ENCODE data around the gene RBM19.

DNA sequence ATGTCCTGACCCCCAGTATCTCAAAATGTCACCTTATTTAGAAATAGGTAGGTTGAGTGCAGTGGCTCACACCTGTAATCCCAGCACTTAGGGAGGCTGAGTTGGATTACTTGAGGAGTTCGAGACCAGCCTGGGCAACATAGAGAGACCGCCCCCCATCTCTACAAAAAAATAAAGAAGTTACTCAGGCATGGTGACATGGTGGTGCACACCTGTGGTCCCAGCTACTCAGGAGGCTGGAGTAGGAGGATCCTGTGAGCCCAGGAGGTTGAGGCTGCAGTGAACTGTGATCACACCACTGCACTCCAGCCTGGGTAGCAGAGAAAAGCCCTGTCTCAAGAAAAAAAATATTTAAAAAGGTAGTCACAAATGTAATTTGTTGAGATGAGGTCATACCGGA, 27.9 kb upstream of the RBM19 start:
- TF ChIP-seq, protein P1, sequence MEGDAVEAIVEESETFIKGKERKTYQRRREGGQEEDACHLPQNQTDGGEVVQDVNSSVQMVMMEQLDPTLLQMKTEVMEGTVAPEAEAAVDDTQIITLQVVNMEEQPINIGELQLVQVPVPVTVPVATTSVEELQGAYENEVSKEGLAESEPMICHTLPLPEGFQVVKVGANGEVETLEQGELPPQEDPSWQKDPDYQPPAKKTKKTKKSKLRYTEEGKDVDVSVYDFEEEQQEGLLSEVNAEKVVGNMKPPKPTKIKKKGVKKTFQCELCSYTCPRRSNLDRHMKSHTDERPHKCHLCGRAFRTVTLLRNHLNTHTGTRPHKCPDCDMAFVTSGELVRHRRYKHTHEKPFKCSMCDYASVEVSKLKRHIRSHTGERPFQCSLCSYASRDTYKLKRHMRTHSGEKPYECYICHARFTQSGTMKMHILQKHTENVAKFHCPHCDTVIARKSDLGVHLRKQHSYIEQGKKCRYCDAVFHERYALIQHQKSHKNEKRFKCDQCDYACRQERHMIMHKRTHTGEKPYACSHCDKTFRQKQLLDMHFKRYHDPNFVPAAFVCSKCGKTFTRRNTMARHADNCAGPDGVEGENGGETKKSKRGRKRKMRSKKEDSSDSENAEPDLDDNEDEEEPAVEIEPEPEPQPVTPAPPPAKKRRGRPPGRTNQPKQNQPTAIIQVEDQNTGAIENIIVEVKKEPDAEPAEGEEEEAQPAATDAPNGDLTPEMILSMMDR (IDR thresholded peaks at IDR 0.05), result no peak
- no peak for TF ChIP-seq EP300 (IDR thresholded peaks at IDR 0.05)
